ENCODE results near the gene BTNL3.

Gene BTNL3

GRCh38 chr5:181050016-181050415 is 61.4 kb downstream of the BTNL3 start:
- no peak for DNase-seq

GRCh38 chr5:181051841-181052671 is 63.4 kb downstream of the BTNL3 start:
- DNase-seq = no peak

GRCh38 chr5:181052672-181053487 is 64.2 kb downstream of the BTNL3 start:
- DNase-seq = no peak

GRCh38 chr5:181053488-181054121 is 65.0 kb downstream of the BTNL3 start:
- no peak for DNase-seq

- DNase-seq = no peak
Measured at GRCh38 chr5:181054138-181054537, 65.5 kb downstream of the BTNL3 start.

GRCh38 chr5:181054871-181055459 is 66.3 kb downstream of the BTNL3 start:
- DNase-seq = no peak

Measured in GDM1 (cell line).